Liver (tissue), 3 donors: ENCODE measurements around the gene CCDC82.

Experiments used
- ATF3 ChIP-seq: IDR thresholded peaks from 2 replicates; pipeline ENCODE4 v1.6.1; 2016; ENCODE audit warnings: antibody characterized with exemption
- EGR1 ChIP-seq, 2 donors: IDR thresholded peaks; 2 replicates each; pipeline ENCODE4 v1.6.1; 2016 to 2018; ENCODE audit warnings: antibody characterized with exemption in 2 of 2, low read depth in 2 of 2
- FOXA1 ChIP-seq: IDR thresholded peaks from 2 replicates; pipeline ENCODE4 v1.6.1; 2016; ENCODE audit warnings: antibody characterized with exemption
- GABPA ChIP-seq, 2 donors: IDR thresholded peaks in 1 of 2; conservative IDR thresholded peaks in 1 of 2; 2 replicates each; pipeline ENCODE4 v1.6.1; 2016; ENCODE audit warnings: antibody characterized with exemption in 2 of 2, mild to moderate bottlenecking in 1 of 2, moderate library complexity in 1 of 2
- HNF4A ChIP-seq, 2 donors: conservative IDR thresholded peaks; 2 replicates each; pipeline ENCODE4 v1.6.1; 2016; ENCODE audit warnings: antibody characterized with exemption in 2 of 2, mild to moderate bottlenecking in 2 of 2
- JUND ChIP-seq, 2 donors: IDR thresholded peaks; 2 replicates each; pipeline ENCODE4 v1.6.1; 2016; ENCODE audit warnings: antibody characterized with exemption in 2 of 2
- TAF1 ChIP-seq: conservative IDR thresholded peaks from 2 replicates; pipeline ENCODE4 v1.6.1; 2016; ENCODE audit warnings: antibody characterized with exemption, mild to moderate bottlenecking
- YY1 ChIP-seq: IDR thresholded peaks from 2 replicates; pipeline ENCODE4 v1.6.1; 2016; ENCODE audit warnings: antibody characterized with exemption, mild to moderate bottlenecking
- TF ChIP-seq, protein P1 (sequence below): fragments of 150-350 bp; IDR thresholded peaks from 2 replicates; pipeline ENCODE4 v1.5.1; 2017; ENCODE audit warnings: improper control_type of control experiment, low read depth, low read length; ENCODE audit not compliant: missing input control
- TF ChIP-seq, protein P2 (sequence below): IDR thresholded peaks from 2 replicates; pipeline ENCODE4 v1.6.1; 2016; ENCODE audit warnings: antibody characterized with exemption
- donor health status: healthy.
- donor health status: healthy.

DNA sequence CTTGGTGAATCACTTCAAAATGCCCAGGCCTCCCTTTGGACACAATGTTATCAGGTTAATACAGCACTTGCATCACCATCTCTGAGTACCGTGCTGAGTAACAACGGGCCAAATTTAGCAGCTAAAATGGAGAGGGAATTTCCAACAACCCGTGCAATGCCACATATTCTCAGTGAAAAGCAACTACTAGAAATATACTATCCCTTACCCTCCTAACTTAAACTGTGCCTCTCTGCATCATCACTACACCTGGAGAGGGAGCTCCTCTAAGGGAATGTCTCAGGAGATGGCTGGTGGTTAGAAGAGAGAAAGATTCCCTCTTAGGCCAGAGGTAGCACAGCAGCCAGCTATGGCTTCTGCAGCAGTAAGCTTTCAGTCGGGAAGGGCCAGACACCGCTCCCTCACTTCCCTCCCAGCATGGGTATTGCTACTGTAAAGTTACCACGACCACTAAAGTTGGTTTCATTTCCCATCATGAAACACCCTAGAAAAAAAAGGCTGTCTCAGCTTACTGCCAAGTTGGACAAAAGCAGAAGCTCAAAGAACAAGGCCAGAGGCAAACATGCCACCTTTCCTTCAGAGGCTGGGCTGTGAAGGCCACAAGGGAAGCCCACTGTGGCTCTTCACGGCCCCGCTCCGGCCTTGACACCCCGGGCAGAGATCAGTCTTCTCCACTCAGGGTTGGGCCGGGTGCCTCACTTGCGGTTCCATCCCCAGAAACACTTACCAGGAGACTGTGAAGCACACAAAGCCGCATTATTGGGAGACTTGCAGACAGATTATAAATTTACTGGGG lies 50.6 kb downstream of the CCDC82 start:
- TF ChIP-seq YY1 (no peak), ATF3 (no peak), TAF1 (no peak), GABPA (IDR thresholded peaks at IDR 0.05 in 1 of 2, conservative IDR thresholded peaks at IDR 0.05 in 1 of 2) (no peak), EGR1 (IDR thresholded peaks at IDR 0.05; ENCODE audit: low read depth in 2 of 2) (no peak), FOXA1 (no peak), JUND (IDR thresholded peaks at IDR 0.05) (no peak), HNF4A (conservative IDR thresholded peaks at IDR 0.05) (no peak)
- TF ChIP-seq, protein P1, sequence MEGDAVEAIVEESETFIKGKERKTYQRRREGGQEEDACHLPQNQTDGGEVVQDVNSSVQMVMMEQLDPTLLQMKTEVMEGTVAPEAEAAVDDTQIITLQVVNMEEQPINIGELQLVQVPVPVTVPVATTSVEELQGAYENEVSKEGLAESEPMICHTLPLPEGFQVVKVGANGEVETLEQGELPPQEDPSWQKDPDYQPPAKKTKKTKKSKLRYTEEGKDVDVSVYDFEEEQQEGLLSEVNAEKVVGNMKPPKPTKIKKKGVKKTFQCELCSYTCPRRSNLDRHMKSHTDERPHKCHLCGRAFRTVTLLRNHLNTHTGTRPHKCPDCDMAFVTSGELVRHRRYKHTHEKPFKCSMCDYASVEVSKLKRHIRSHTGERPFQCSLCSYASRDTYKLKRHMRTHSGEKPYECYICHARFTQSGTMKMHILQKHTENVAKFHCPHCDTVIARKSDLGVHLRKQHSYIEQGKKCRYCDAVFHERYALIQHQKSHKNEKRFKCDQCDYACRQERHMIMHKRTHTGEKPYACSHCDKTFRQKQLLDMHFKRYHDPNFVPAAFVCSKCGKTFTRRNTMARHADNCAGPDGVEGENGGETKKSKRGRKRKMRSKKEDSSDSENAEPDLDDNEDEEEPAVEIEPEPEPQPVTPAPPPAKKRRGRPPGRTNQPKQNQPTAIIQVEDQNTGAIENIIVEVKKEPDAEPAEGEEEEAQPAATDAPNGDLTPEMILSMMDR: no peak
- TF ChIP-seq, protein P2, sequence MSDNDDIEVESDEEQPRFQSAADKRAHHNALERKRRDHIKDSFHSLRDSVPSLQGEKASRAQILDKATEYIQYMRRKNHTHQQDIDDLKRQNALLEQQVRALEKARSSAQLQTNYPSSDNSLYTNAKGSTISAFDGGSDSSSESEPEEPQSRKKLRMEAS: no peak
